HG03439 (cell line): ENCODE measurements around the gene KRT222.

Source experiments
- ATAC-seq: cut with Tn5 transposase; IDR thresholded peaks from one replicate; pipeline ENCODE4 v1.9.1; 2021; ENCODE audit warnings: mild to moderate bottlenecking, moderate library complexity; ENCODE audit not compliant: unreplicated experiment

KRT222 gene

GRCh38 chr17:40615841-40616476, 49.0 kb downstream of the KRT222 start:
- no peak for ATAC-seq

- ATAC-seq = peak; percentile 66
Measured at GRCh38 chr17:40615068-40615840, 49.7 kb downstream of the KRT222 start.

- ATAC-seq = peak; percentile 12
Measured at GRCh38 chr17:40614431-40615067, 50.4 kb downstream of the KRT222 start.

GRCh38 chr17:40613467-40614154, 51.4 kb downstream of the KRT222 start:
- no peak for ATAC-seq

- ATAC-seq = no peak
Measured at GRCh38 chr17:40612599-40613244, 52.3 kb downstream of the KRT222 start.

- ATAC-seq = no peak
Measured at GRCh38 chr17:40611840-40612474, 53.0 kb downstream of the KRT222 start.

- ATAC-seq = no peak
Measured at GRCh38 chr17:40610359-40610758, 54.6 kb downstream of the KRT222 start.

GRCh38 chr17:40608061-40608581, 56.9 kb downstream of the KRT222 start:
- ATAC-seq = no peak

- no peak for ATAC-seq
Measured at GRCh38 chr17:40607641-40608040, 57.3 kb downstream of the KRT222 start.

- ATAC-seq = no peak
Measured at GRCh38 chr17:40606548-40607353, 58.2 kb downstream of the KRT222 start.

- no peak for ATAC-seq
Measured at GRCh38 chr17:40605306-40605705, 59.7 kb downstream of the KRT222 start.
